HG03095 (cell line): ENCODE results near the gene GXYLT1.
"Not testable (repeated sequence)": the region's sequence is repeated elsewhere in the genome, so short reads cannot be mapped to it uniquely, and the experiment has no call there.

Experiments
- ATAC-seq: cut with Tn5 transposase; IDR thresholded peaks from one replicate; pipeline ENCODE4 v1.9.1; 2021; ENCODE audit warnings: moderate library complexity; ENCODE audit not compliant: unreplicated experiment

The GXYLT1 gene

GRCh38 chr12:42102720-42103119 is 42.0 kb downstream of the GXYLT1 start:
- no peak for ATAC-seq

- no peak for ATAC-seq
These were observed 45.2 kb downstream of the GXYLT1 start for GRCh38 chr12:42099433-42099832.

- ATAC-seq = peak; percentile 97
These were observed 46.7 kb downstream of the GXYLT1 start for GRCh38 chr12:42097971-42098370.

- ATAC-seq = no peak
These were observed 50.4 kb downstream of the GXYLT1 start for GRCh38 chr12:42094277-42094676.

- ATAC-seq = no peak
These were observed 52.9 kb downstream of the GXYLT1 start for GRCh38 chr12:42091769-42092168.

GRCh38 chr12:42090899-42091298 is 53.8 kb downstream of the GXYLT1 start:
- no peak for ATAC-seq

- ATAC-seq = no peak
These were observed 58.6 kb downstream of the GXYLT1 start for GRCh38 chr12:42086031-42086430.

GRCh38 chr12:42085594-42085993 is 59.1 kb downstream of the GXYLT1 start:
- ATAC-seq = no peak

GRCh38 chr12:42084522-42084921 is 60.2 kb downstream of the GXYLT1 start:
- no peak for ATAC-seq

GRCh38 chr12:42076976-42077375 is 67.7 kb downstream of the GXYLT1 start:
- no peak for ATAC-seq

GRCh38 chr12:42070036-42070435 is 74.6 kb downstream of the GXYLT1 start:
- ATAC-seq = no peak

GRCh38 chr12:42059127-42059526 is 85.5 kb downstream of the GXYLT1 start:
- no peak for ATAC-seq

GRCh38 chr12:42056130-42056529 is 88.5 kb downstream of the GXYLT1 start:
- ATAC-seq = peak; percentile 78

GRCh38 chr12:42053456-42053855 is 91.2 kb downstream of the GXYLT1 start:
- no peak for ATAC-seq

- ATAC-seq = not testable (repeated sequence)
These were observed 95.7 kb downstream of the GXYLT1 start for GRCh38 chr12:42048980-42049379.

- no peak for ATAC-seq
These were observed 105.1 kb downstream of the GXYLT1 start for GRCh38 chr12:42039577-42039976.

GRCh38 chr12:42039176-42039575 is 105.5 kb downstream of the GXYLT1 start:
- ATAC-seq = no peak

- ATAC-seq = no peak
These were observed 112.7 kb downstream of the GXYLT1 start for GRCh38 chr12:42031847-42032564.
